Renal cortical epithelial cell (primary cell): ENCODE data around the gene TNRC6B. TPM values are rescaled to one million over a fixed set of nuclear protein-coding genes. Genes with fewer than 3 reads are reported as not detected.
A peak's percentile ranks its signal among the peaks of the same experiment; 100 is the strongest.

Experiments used
- DNase-seq: peaks from one replicate; pipeline ENCODE4 v3.0.0-alpha.2; 2011; ENCODE audit warnings: low read depth
- total RNA-seq: library from RNA; depleted of rRNA; stranded (reverse); fragments of >200 nt; gene quantifications from 2 replicates; pipeline ENCODE4 v1.2.3, GENCODE V29; 2014

The TNRC6B gene
- total RNA-seq, 1 donor from 2014 or later = 52.5 TPM

DNA sequence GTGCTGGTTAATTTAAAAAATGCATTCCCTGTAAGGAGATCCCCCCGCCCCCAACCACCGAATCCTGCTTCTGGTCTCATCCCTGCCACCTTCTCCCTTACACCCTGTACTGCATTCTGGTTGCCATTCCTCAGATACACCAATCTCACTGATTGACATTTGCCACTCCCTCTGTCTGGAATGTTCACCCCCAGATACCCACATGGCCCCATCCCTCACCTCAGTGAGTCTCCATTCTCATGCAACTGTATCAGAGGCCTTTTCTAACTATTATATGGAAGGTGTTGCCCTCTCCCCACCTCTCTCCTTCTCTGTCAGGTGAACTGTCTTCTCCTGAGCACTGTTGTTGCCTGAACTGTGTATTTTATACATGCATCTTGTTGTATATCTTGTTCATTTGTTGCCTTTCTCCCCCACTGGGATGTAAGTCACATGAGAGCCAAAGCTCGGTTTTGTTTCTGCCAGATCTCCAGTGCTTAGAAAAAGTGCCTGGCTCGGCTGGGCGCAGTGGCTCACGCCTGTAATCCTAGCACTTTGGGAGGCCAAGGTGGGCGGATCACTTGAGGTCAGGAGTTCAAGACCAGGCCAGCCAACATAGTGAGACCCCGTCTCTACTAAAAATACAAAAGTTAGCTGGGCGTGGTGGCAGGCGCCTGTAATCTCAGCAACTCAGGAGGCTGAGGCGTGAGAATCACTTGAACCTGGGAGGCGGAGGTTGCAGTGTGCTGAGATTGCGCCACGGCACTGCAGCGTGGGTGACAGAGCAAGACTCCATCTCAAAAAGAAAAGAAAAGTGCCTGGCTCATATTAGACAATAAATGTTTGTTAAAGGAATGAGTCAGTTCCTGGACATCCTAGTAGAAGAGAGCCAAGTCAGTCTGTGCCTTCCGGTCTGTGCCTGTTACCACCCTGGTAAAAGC is 61.0 kb downstream of the TNRC6B start:
- peak; percentile 88 for DNase-seq

GRCh38 chr22:40239345-40239683 is 61.6 kb downstream of the TNRC6B start:
- DNase-seq = no peak

DNA sequence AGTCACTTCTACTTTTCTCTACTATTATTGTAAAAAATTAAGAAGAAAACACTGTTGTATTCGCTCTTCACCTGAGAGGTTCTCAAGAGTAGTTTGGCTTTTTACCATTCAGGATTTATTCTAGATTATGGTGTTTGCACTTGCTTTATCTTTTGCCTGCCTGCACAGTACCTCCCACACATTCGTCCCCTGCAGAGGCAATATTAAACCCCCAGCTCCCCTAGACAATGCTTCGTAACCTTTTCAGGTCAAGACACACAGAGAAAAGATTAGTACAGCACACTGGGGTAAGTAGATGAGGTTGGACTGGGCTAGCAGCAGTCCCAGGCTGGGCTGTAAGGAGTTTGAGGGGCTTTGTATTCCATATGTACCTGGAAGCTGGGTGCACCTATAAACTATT is 62.4 kb downstream of the TNRC6B start:
- DNase-seq = no peak

DNA sequence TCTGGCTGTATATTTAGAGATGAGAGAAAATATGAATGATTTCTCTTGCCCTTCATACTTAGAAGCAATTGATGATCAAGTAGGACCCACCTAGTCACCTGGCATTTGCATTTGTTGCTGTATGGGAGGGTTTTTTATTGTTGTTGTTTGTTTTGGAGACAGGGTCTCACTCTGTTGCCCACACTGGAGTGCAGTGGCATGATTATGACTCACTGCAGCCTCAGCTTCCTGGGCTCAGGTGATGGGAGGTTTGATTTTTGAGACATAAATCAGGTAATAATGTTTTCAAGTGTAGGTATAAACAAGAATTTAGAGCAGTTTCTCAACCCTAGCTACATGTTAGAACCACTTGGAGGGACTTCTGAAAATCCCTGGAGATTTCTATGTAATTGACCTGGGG is 63.0 kb downstream of the TNRC6B start:
- peak; percentile 80 for DNase-seq

DNA sequence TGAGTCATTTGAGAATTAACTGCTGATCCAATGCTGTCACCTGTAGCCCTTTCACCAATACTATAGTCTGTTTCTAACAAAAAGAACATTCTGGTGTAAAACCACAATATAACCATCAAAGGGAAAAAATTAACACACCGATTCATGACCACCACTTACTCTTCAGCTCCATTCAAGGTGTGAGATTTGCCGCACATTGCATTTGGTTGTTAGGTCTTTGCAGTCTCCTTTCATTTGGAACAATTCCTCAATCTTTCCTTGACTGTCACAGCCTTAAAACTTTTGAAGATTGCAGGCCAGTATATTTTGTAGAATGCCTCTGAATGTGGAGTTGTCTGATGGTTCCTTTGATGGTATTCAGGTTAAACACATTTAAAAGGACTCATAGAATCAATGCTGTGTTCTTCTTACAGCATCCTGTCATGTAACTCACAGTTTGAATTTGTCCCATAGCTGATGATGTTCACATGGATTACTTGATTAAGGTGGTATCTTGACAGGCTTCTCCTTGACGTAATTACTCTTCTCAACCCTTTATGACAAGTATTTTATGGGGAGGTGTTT is 63.6 kb downstream of the TNRC6B start:
- no peak for DNase-seq

- DNase-seq = no peak
Observed at GRCh38 chr22:40243891-40244290, 66.2 kb downstream of the TNRC6B start.

- no peak for DNase-seq
Observed at GRCh38 chr22:40244586-40244985, 66.9 kb downstream of the TNRC6B start.

DNA sequence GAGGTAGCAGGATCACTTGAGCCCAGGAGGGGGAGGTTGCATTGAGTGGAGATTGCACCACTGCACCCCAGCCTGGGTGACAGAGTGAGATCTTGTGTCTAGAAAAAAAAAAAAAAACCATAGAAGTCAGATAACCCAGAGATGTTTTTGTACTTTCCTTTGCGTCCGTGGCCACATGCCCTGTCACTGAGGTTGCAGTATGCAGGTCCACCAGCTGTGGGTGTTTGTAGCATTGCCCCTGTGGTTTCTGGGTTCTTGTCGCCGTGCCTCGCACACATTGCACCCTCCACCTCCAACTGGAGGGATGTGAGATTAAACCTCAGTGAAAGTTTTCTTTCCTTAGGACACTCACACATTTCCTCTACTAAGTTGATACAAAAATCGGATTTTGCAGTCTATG is 70.3 kb downstream of the TNRC6B start:
- no peak for DNase-seq

- DNase-seq = no peak
Observed at GRCh38 chr22:40249286-40249685, 71.6 kb downstream of the TNRC6B start.

DNA sequence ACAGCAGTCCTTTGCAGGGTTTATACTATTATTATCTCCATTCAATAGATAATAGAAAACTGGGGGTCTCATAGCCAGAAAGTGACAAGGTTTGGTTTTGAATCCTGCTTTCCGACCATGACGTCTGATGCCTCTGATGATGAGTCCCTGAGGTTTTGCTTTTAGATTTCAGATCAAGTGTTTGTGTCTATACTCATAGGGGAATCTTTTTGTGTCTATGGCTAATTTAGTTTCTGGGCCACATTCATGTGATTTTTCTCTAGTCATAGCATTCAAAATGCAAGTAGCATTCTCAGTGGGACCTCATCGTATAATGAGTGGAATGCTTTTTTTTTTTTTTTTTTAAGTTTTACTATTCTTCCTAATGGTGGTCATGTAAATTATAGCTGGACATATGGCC is 72.9 kb downstream of the TNRC6B start:
- DNase-seq = no peak

GRCh38 chr22:40251106-40251505 is 73.4 kb downstream of the TNRC6B start:
- peak; percentile 73 for DNase-seq

GRCh38 chr22:40252146-40252545 is 74.4 kb downstream of the TNRC6B start:
- DNase-seq = no peak

DNA sequence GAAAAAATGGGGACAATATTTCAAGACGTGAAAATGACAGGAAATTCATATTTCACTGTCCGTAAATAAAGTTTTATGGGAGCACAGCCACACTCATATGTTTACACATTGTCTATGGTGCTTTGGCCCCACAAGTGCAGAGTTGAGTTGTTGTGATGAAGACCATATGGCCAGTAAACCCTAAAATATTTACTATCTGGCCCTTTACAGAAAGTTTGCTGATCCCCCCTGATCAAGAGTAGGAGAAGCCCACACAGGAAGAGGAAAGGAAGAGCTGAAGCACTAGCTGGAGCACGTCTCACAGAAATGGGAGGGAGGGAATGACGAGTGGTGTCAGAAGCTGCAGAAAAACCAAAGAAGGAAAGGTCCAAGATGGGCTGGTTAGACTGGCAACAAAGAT is 78.8 kb downstream of the TNRC6B start:
- DNase-seq = no peak

DNA sequence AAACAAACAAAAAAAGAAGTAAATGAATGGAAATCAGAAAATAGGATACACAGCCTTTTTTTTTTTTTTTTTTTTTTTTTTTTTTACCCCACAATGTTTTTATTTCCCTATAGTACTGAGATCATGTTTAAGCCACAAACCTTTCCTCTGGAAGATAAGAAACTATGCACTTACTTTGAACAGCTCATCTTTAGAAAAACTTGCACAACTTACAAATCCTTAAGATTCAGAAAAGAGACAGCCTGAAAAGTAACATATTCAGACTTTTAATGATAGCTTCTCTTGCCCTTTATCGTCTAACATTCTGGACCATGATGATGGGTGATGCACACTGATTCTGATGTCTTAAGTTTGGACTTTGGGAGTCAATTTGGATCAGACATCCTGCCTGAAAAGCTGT is 80.3 kb downstream of the TNRC6B start:
- DNase-seq = no peak

DNA sequence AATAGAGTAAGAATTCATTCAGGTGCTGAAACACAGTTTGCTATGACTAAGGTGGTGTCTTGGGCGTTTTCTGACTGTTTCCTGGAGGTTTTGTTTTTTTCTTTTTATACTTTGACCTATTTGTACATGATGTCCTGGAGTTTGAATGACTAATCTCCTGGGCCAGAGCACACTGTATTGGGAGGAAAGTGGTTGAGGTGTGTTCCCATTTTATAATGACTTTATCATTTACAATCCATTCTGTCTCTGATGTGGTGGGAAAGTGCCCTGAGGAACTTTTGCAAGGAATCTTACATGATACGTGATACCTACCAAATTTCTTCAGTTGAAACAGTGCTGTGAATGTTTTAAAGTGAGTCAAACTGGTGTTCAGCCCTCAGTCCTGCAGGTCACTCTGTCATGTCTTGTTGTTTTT is 80.8 kb downstream of the TNRC6B start:
- peak; percentile 92 for DNase-seq

- no peak for DNase-seq
Observed at GRCh38 chr22:40261783-40262182, 84.1 kb downstream of the TNRC6B start.

- DNase-seq = no peak
Observed at GRCh38 chr22:40263191-40263590, 85.5 kb downstream of the TNRC6B start.

DNA sequence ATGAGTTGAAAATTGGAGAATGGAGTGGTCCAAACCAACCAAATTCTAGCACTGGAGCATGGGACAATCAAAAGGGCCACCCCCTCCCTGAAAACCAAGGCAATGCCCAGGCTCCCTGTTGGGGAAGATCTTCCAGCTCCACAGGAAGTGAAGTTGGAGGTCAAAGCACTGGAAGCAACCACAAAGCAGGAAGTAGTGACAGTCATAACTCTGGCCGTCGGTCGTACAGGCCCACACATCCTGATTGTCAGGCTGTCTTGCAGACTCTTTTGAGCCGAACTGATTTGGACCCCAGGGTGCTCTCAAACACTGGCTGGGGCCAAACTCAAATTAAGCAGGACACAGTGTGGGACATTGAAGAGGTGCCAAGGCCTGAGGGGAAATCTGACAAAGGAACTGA is 88.1 kb downstream of the TNRC6B start:
- no peak for DNase-seq

DNA sequence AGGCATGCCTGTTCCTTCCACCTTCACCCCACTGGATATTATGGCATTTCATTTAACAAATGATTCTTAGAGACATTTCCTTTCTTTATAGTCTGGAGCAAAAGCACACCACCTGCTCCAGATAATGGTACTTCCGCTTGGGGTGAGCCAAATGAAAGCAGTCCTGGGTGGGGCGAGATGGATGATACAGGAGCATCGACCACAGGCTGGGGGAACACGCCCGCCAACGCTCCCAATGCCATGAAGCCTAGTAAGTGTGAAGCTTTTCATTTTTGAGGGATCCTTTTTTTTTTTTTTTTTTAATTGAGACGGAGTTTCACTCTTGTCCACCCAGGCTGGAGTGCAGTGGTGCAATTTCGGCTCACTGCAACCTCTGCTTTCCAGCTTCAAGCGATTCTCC is 92.3 kb downstream of the TNRC6B start:
- no peak for DNase-seq

DNA sequence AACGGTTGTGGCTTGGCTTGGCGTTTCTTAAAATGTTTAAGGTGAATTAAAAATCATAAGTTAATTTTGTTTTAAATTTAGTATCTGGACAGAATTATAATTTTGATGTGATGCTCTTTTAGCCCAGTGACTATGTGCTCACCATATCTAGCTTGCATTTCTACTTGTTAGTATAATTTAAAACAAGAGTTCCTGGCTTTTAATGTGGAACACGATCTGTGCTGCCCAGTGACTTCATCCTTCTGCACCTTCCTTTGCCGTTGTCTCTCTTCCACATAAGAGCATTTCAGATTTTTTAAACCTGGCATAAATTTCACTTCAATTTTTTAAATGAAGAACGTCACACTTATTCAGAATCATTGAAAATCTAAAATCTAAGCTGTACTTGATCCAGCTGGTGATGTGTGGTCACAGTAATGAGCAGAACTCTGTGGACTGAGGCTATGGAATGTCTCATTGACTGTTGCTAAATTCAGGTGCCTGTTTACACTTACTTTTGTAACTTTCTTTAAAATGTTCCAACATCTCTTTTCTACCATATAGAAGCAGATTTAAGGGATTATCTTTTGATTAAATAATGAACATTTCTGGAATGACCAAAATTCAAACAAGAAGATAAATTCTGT is 93.1 kb downstream of the TNRC6B start:
- DNase-seq = no peak

- DNase-seq = no peak
Observed at GRCh38 chr22:40271440-40271839, 93.7 kb downstream of the TNRC6B start.

DNA sequence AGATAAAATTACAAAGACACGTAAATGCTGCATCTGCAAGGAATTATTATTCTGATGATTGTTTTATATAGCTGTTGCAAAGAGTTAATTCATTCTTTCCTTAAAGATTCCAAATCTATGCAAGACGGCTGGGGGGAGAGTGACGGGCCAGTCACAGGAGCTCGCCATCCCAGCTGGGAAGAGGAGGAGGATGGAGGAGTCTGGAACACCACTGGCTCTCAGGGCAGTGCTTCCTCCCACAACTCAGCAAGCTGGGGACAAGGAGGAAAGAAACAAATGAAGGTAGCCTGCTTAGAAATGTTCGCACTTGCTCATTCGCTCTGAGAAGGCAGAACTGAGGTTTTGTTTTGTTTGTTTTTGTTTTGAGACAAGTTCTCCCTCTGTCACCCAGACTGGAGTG is 95.6 kb downstream of the TNRC6B start:
- no peak for DNase-seq
